B cell (primary cell): ENCODE measurements around the gene CDH13. TPM values are rescaled to one million over a fixed set of nuclear protein-coding genes. Genes with fewer than 3 reads are reported as not detected.

Source experiments
- ATAC-seq: fragments of 200-7000 bp; cut with Tn5 transposase; one replicate; pipeline ENCODE4 v1.10.0; 2021; ENCODE audit warnings: low read depth, mild to moderate bottlenecking, moderate number of reproducible peaks, moderate library complexity
- CTCF ChIA-PET: fragments of 350-600 bp; sonication (Branson Sonifier 250); formaldehyde crosslinking; loops from one replicate; lab custom pipeline; 2021; ENCODE audit warnings: antibody characterized with exemption, inconsistent platforms; lab: Charles Lee
- POLR2A ChIA-PET: fragments of 350-600 bp; sonication (Branson Sonifier 250); formaldehyde crosslinking; loops from one replicate; lab custom pipeline; 2021; ENCODE audit warnings: antibody characterized with exemption; lab: Charles Lee
- DNase-seq: peaks from one replicate; pipeline ENCODE4 v3.0.0; 2013
- H2AFZ ChIP-seq: 2 replicates; pipeline ENCODE4 v1.6.1; 2012; ENCODE audit warnings: mild to moderate bottlenecking, low read depth, low read length; ENCODE audit not compliant: insufficient read depth, poor library complexity, severe bottlenecking
- H3K27ac ChIP-seq, 2 donors: 1 replicate in 1 of 2; 2 replicates in 1 of 2; pipeline ENCODE4 v1.5.1; 2012 to 2013; ENCODE audit warnings: low read length in 2 of 2, mild to moderate bottlenecking in 2 of 2, moderate library complexity in 1 of 2
- H3K27me3 ChIP-seq, 4 experiments: fragments of 200-600 bp in 1 of 4; sonication (generic) in 1 of 4; replicated peaks in 1 of 4; 1 replicate in 2 of 4; 2 replicates in 2 of 4; pipeline versions ENCODE4 v1.6.1 to v1.7.0; 2013 to 2016; ENCODE audit warnings: low read length in 3 of 4, mild to moderate bottlenecking in 2 of 4, mixed read lengths in 1 of 4, moderate library complexity in 1 of 4; ENCODE audit not compliant: insufficient read depth in 4 of 4, control insufficient read depth in 3 of 4; ENCODE audit errors: control extremely low read depth in 1 of 4
- H3K36me3 ChIP-seq, 2 experiments: replicated peaks in 1 of 2; 1 replicate in 1 of 2; 2 replicates in 1 of 2; pipeline versions ENCODE4 v1.6.1 to v1.7.1; 2013; ENCODE audit warnings: low read length in 1 of 2; ENCODE audit not compliant: insufficient read depth in 2 of 2, control insufficient read depth in 1 of 2; ENCODE audit errors: control extremely low read depth in 1 of 2, extremely low read depth in 1 of 2
- H3K4me1 ChIP-seq, 2 donors: fragments of 200-600 bp in 1 of 2; sonication (generic) in 1 of 2; 1 replicate in 1 of 2; 2 replicates in 1 of 2; pipeline versions ENCODE4 v1.5.1 to v1.6.1; 2013 to 2017; ENCODE audit warnings: low read length in 2 of 2; ENCODE audit not compliant: control insufficient read depth in 2 of 2, insufficient read depth in 2 of 2
- H3K4me2 ChIP-seq: replicated peaks from 2 replicates; pipeline ENCODE3; 2012; ENCODE audit warnings: mild to moderate bottlenecking, low read depth, low read length; ENCODE audit not compliant: poor library complexity, severe bottlenecking
- H3K4me3 ChIP-seq, 5 experiments: fragments of 200-600 bp in 1 of 5; sonication (generic) in 1 of 5; 1 replicate in 3 of 5; 2 replicates in 2 of 5; pipeline versions ENCODE4 v1.5.1 to v1.7.0; 2011 to 2016; ENCODE audit warnings: low read length in 4 of 5, mild to moderate bottlenecking in 4 of 5, low read depth in 2 of 5, control low read depth in 1 of 5, moderate library complexity in 1 of 5; ENCODE audit not compliant: insufficient read depth in 1 of 5; ENCODE audit errors: control extremely low read depth in 1 of 5, extremely low read depth in 1 of 5
- H3K79me2 ChIP-seq: fragments of 200-600 bp; sonication (generic); one replicate; pipeline ENCODE4 v1.6.0; 2016; ENCODE audit warnings: low read length; ENCODE audit not compliant: control insufficient read depth, insufficient read depth
- H3K9ac ChIP-seq: fragments of 200-600 bp; sonication (generic); 2 replicates; pipeline ENCODE4 v1.6.1; 2017; ENCODE audit warnings: mild to moderate bottlenecking, low read length, moderate library complexity
- H3K9me3 ChIP-seq, 3 donors: one replicate each; pipeline versions ENCODE4 v1.6.1 to v1.7.1; 2013; ENCODE audit warnings: low read length in 2 of 3; ENCODE audit not compliant: control insufficient read depth in 2 of 3, insufficient read depth in 1 of 3; ENCODE audit errors: control extremely low read depth in 1 of 3
- H4K20me1 ChIP-seq: 2 replicates; pipeline ENCODE4 v1.6.0; 2012; ENCODE audit warnings: mild to moderate bottlenecking, low read length; ENCODE audit not compliant: insufficient read depth, control insufficient read depth, poor library complexity, severe bottlenecking
- H3K27ac Mint-ChIP-seq: one replicate; pipeline ENCODE4 v1.8.0; 2021; ENCODE audit warnings: mixed read lengths
- H3K27me3 Mint-ChIP-seq: one replicate; pipeline ENCODE4 v1.8.0; 2021; ENCODE audit warnings: mixed read lengths
- H3K4me1 Mint-ChIP-seq: one replicate; pipeline ENCODE4 v1.8.0; 2021; ENCODE audit warnings: mixed read lengths
- H3K4me3 Mint-ChIP-seq: one replicate; pipeline ENCODE4 v1.8.0; 2021; ENCODE audit warnings: mixed read lengths
- H3K9me3 Mint-ChIP-seq: one replicate; pipeline ENCODE4 v1.8.0; 2022; ENCODE audit warnings: mixed read lengths; ENCODE audit not compliant: insufficient read depth
- CTCF ChIP-seq: fragments of 200-600 bp; IDR thresholded peaks from one replicate; pipeline ENCODE4 v1.8.0; 2022; ENCODE audit warnings: antibody characterized with exemption, mild to moderate bottlenecking
- EZH2 ChIP-seq: IDR thresholded peaks from 2 replicates; pipeline ENCODE4 v1.6.1; 2012; ENCODE audit warnings: borderline replicate concordance, low read depth, mild to moderate bottlenecking, moderate library complexity, low read length; ENCODE audit not compliant: insufficient read depth, poor library complexity, severe bottlenecking
- WGBS: methylation state at CpG from one replicate; pipeline ENCODE4 v1.1.5; 2013; ENCODE audit warnings: missing lambda C conversion rate; ENCODE audit not compliant: insufficient coverage; 5-methylcytosine and 5-hydroxymethylcytosine counted together
- intact Hi-C: fragments of 100-400 bp; cut with micrococcal nuclease; formaldehyde crosslinking; loops from one replicate; pipeline ENCODE4 v1.10.0; 2022
- polyA plus RNA-seq: library from polyadenylated mRNA; depleted of rRNA; stranded (reverse); fragments of >200 nt; gene quantifications from 2 replicates; pipeline ENCODE4 v1.2.3, GENCODE V29; 2012
- total RNA-seq, 2 donors: library from RNA; stranded (reverse); fragments of 120-200 nt in 1 of 2; gene quantifications; 1 replicate in 1 of 2; 2 replicates in 1 of 2; pipeline versions ENCODE4 v1.2.3 to v1.2.4, GENCODE V29; 2013 to 2022

The CDH13 gene
- total and polyA plus RNA-seq, 2 donors (not counting 1 experiment from before 2014, with no cell fraction given): not detected

GRCh38 chr16:82819286-82819685, 192.5 kb downstream of the CDH13 start:
- Mint-ChIP-seq H3K4me3 (no peak overlapping the region), H3K27ac (no peak overlapping the region), H3K27me3 (no peaks in the 10 kb centered on the region), H3K4me1 (no peaks in the 10 kb centered on the region), H3K9me3 (no peaks in the 10 kb centered on the region)
- ATAC-seq: no peak
- H3K4me2 ChIP-seq: no peak overlapping the region
- no peak for TF ChIP-seq EZH2
- no peak for TF ChIP-seq CTCF
- H3K4me3 ChIP-seq: no peak overlapping the region
- no peak overlapping the region for H2AFZ ChIP-seq
- no peak for DNase-seq
- intact Hi-C loops: no loop called here
- no peaks in the 10 kb centered on the region for H3K36me3 ChIP-seq
- H3K9me3 ChIP-seq: no peaks in the 10 kb centered on the region
- no peak overlapping the region for H3K27ac ChIP-seq
- CTCF ChIA-PET: no interaction called here
- H4K20me1 ChIP-seq: no peaks in the 10 kb centered on the region
- H3K4me1 ChIP-seq: no peaks in the 10 kb centered on the region
- H3K79me2 ChIP-seq: no peaks in the 10 kb centered on the region
- no peak overlapping the region for H3K9ac ChIP-seq
- POLR2A ChIA-PET: no interaction called here
- no peaks in the 10 kb centered on the region for H3K27me3 ChIP-seq

GRCh38 chr16:82820855-82821254, 194.1 kb downstream of the CDH13 start:
- TF ChIP-seq EZH2: no peak
- TF ChIP-seq CTCF: no peak
- Histone ChIP-seq H3K4me1 (no peaks in the 10 kb centered on the region), H3K4me2 (no peak overlapping the region), H3K36me3 (no peaks in the 10 kb centered on the region), H3K9me3 (no peaks in the 10 kb centered on the region), H3K4me3 (no peak overlapping the region), H3K27ac (no peak overlapping the region), H3K27me3 (no peaks in the 10 kb centered on the region), H4K20me1 (no peaks in the 10 kb centered on the region), H2AFZ (no peak overlapping the region), H3K79me2 (no peaks in the 10 kb centered on the region), H3K9ac (no peak overlapping the region)
- Mint-ChIP-seq H3K27ac (no peak overlapping the region), H3K4me1 (no peaks in the 10 kb centered on the region), H3K27me3 (peaks cover 3% of the 10 kb centered on the region), H3K9me3 (peaks cover 2% of the 10 kb centered on the region), H3K4me3 (no peak overlapping the region)
- WGBS: 83% methylated on average over 1 of the region's 2 CpGs
- intact Hi-C loops: no loop called here
- ChIA-PET CTCF (no interaction called here), POLR2A (no interaction called here)
- no peak for DNase-seq
- ATAC-seq: no peak
